ENCODE data around the gene ELL2. TPM values are rescaled to one million over a fixed set of nuclear protein-coding genes. Genes with fewer than 3 reads are reported as not detected.

The ELL2 gene
- total and polyA plus RNA-seq, 9 of the 15 experiments (the other 6 are each of a cell fraction or from before 2014, with no cell fraction given) = 4.3 to 18.3 (median 14.5) TPM

DNA sequence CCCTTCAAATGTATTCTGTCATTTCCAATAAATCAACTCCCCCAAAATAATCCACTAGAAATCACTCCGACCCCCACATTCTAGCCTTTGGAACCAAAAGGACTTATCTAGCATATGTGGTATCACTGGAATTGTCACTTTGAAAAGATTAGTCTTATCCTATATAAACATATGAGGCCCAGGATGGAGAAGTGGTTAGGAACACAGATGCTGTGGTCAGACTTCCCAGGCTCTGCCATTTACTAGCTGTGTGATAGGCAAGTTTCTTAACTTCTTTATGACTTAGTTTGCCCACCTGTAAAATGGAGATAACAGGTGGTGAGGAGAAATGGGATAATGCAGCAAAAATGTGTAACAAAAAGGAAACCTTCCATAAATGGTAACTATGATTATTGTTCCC is 77.1 kb downstream of the ELL2 start (continued):
- TF ChIP-seq, protein P1, sequence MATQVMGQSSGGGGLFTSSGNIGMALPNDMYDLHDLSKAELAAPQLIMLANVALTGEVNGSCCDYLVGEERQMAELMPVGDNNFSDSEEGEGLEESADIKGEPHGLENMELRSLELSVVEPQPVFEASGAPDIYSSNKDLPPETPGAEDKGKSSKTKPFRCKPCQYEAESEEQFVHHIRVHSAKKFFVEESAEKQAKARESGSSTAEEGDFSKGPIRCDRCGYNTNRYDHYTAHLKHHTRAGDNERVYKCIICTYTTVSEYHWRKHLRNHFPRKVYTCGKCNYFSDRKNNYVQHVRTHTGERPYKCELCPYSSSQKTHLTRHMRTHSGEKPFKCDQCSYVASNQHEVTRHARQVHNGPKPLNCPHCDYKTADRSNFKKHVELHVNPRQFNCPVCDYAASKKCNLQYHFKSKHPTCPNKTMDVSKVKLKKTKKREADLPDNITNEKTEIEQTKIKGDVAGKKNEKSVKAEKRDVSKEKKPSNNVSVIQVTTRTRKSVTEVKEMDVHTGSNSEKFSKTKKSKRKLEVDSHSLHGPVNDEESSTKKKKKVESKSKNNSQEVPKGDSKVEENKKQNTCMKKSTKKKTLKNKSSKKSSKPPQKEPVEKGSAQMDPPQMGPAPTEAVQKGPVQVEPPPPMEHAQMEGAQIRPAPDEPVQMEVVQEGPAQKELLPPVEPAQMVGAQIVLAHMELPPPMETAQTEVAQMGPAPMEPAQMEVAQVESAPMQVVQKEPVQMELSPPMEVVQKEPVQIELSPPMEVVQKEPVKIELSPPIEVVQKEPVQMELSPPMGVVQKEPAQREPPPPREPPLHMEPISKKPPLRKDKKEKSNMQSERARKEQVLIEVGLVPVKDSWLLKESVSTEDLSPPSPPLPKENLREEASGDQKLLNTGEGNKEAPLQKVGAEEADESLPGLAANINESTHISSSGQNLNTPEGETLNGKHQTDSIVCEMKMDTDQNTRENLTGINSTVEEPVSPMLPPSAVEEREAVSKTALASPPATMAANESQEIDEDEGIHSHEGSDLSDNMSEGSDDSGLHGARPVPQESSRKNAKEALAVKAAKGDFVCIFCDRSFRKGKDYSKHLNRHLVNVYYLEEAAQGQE (IDR thresholded peaks at IDR 0.05; ENCODE audit: borderline replicate concordance) = no peak
- TF ChIP-seq, protein P1 (CRISPR knock-in tag; IDR thresholded peaks at IDR 0.05; ENCODE audit: low read depth) = no peak
- TF ChIP-seq, protein P2, sequence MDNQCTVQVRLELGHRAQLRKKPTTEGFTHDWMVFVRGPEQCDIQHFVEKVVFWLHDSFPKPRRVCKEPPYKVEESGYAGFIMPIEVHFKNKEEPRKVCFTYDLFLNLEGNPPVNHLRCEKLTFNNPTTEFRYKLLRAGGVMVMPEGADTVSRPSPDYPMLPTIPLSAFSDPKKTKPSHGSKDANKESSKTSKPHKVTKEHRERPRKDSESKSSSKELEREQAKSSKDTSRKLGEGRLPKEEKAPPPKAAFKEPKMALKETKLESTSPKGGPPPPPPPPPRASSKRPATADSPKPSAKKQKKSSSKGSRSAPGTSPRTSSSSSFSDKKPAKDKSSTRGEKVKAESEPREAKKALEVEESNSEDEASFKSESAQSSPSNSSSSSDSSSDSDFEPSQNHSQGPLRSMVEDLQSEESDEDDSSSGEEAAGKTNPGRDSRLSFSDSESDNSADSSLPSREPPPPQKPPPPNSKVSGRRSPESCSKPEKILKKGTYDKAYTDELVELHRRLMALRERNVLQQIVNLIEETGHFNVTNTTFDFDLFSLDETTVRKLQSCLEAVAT (IDR thresholded peaks at IDR 0.05) = peak in 1 of 2 experiments; percentile 92; a peak in 2 of 4 replicates
- no peak for TF ChIP-seq ZNF217 (CRISPR knock-in tag; IDR thresholded peaks at IDR 0.05)
- TF ChIP-seq ZNF449 (CRISPR knock-in tag; IDR thresholded peaks at IDR 0.05) = no peak
- TF ChIP-seq KLF1 (tag; IDR thresholded peaks at IDR 0.05) = no peak
- peak; percentile 93 for TF ChIP-seq KLF16 (IDR thresholded peaks at IDR 0.05)
- TF ChIP-seq ZNF133 (CRISPR knock-in tag; IDR thresholded peaks at IDR 0.05) = no peak
- no peak for TF ChIP-seq NFYB (IDR thresholded peaks at IDR 0.05; ENCODE audit: extremely low read depth, insufficient read length)
- TF ChIP-seq FOS (IDR thresholded peaks at IDR 0.05; ENCODE audit: extremely low read depth, insufficient read length) = no peak
- TF ChIP-seq ZNF274 (IDR thresholded peaks at IDR 0.05; ENCODE audit: borderline replicate concordance, low read depth, low read length) = peak; percentile 31; the same call in 1 of the 2 replicates
- no peak for TF ChIP-seq BRD9 (IDR thresholded peaks at IDR 0.05; ENCODE audit: low read depth, partially characterized antibody)
- TF ChIP-seq TARDBP (IDR thresholded peaks at IDR 0.05) = no peak; the same call in 1 of the 2 replicates
- no peak for TF ChIP-seq MAZ (CRISPR knock-in tag; conservative IDR thresholded peaks at IDR 0.05 in 1 of 2, IDR thresholded peaks at IDR 0.05 in 1 of 2)
- TF ChIP-seq MEF2D (tag; conservative IDR thresholded peaks at IDR 0.05; ENCODE audit: low read depth) = no peak
- TF ChIP-seq, protein P3, sequence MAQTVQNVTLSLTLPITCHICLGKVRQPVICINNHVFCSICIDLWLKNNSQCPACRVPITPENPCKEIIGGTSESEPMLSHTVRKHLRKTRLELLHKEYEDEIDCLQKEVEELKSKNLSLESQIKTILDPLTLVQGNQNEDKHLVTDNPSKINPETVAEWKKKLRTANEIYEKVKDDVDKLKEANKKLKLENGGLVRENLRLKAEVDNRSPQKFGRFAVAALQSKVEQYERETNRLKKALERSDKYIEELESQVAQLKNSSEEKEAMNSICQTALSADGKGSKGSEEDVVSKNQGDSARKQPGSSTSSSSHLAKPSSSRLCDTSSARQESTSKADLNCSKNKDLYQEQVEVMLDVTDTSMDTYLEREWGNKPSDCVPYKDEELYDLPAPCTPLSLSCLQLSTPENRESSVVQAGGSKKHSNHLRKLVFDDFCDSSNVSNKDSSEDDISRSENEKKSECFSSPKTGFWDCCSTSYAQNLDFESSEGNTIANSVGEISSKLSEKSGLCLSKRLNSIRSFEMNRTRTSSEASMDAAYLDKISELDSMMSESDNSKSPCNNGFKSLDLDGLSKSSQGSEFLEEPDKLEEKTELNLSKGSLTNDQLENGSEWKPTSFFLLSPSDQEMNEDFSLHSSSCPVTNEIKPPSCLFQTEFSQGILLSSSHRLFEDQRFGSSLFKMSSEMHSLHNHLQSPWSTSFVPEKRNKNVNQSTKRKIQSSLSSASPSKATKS (CRISPR knock-in tag; IDR thresholded peaks at IDR 0.05) = no peak
- TF ChIP-seq KLF6 (CRISPR knock-in tag; IDR thresholded peaks at IDR 0.05; ENCODE audit: borderline replicate concordance) = no peak

Data from K562 (cell line).